IMR-90 (cell line): ENCODE results near the gene HMHB1. TPM values are rescaled to one million over a fixed set of nuclear protein-coding genes. Genes with fewer than 3 reads are reported as not detected.

Source experiments
- ATAC-seq: fragments of 200-7000 bp; cut with Tn5 transposase; 2 replicates; pipeline ENCODE4 v1.9.1; 2020; ENCODE audit warnings: low read depth, mild to moderate bottlenecking, moderate library complexity
- BruUV-seq: library from RNA; stranded (reverse); fragments of 400-500 nt; replicated peaks from 2 replicates; lab custom pipeline; 2021; lab: Mats Ljungman, UMichigan
- CTCF ChIA-PET: fragments of 300-600 bp; formaldehyde crosslinking; extraction: SDS; loops from one replicate; lab custom pipeline; 2021; ENCODE audit warnings: antibody characterized with exemption; lab: Yijun Ruan, JAX
- POLR2A ChIA-PET: fragments of 300-600 bp; sonication (Branson Sonifier 250); formaldehyde crosslinking; loops from one replicate; lab custom pipeline; 2022; ENCODE audit warnings: antibody characterized with exemption; ENCODE audit not compliant: unreplicated experiment; lab: Charles Lee
- DNase-seq: peaks from one replicate; pipeline ENCODE4 v3.0.0; 2013
- H2AFZ ChIP-seq: replicated peaks from 2 replicates; pipeline ENCODE3; 2013; ENCODE audit warnings: low read length, mild to moderate bottlenecking; ENCODE audit not compliant: poor library complexity
- H2AK5ac ChIP-seq: 2 replicates; pipeline ENCODE4 v1.6.1; 2013; ENCODE audit warnings: low read depth, low read length, inconsistent platforms
- H2AK9ac ChIP-seq: replicated peaks from 2 replicates; pipeline ENCODE3; 2013; ENCODE audit warnings: mild to moderate bottlenecking, low read depth, low read length, moderate library complexity; ENCODE audit not compliant: poor library complexity
- H2BK120ac ChIP-seq: 2 replicates; pipeline ENCODE4 v1.6.1; 2013; ENCODE audit warnings: low read depth, low read length, inconsistent platforms
- H2BK15ac ChIP-seq: 3 replicates; pipeline ENCODE4 v1.6.1; 2013; ENCODE audit warnings: low read depth, low read length, inconsistent platforms
- H2BK20ac ChIP-seq: 2 replicates; pipeline ENCODE4 v1.6.1; 2013; ENCODE audit warnings: low read depth, mild to moderate bottlenecking, inconsistent platforms, low read length, moderate library complexity
- H2BK5ac ChIP-seq: 2 replicates; pipeline ENCODE4 v1.6.1; 2013; ENCODE audit warnings: mild to moderate bottlenecking, low read depth, low read length, inconsistent platforms; ENCODE audit not compliant: poor library complexity, severe bottlenecking
- H3K14ac ChIP-seq: replicated peaks from 2 replicates; pipeline ENCODE4 v1.6.1; 2013; ENCODE audit warnings: low read depth, low read length, inconsistent platforms
- H3K18ac ChIP-seq: 2 replicates; pipeline ENCODE4 v1.6.1; 2013; ENCODE audit warnings: low read depth, low read length, control low read depth
- H3K23ac ChIP-seq: 2 replicates; pipeline ENCODE4 v1.6.1; 2013; ENCODE audit warnings: low read depth, low read length, inconsistent platforms
- H3K27ac ChIP-seq: 2 replicates; pipeline ENCODE4 v1.5.1; 2013; ENCODE audit warnings: mild to moderate bottlenecking, control low read depth, low read length; ENCODE audit not compliant: insufficient read depth
- H3K27me3 ChIP-seq: 2 replicates; pipeline ENCODE4 v1.6.1; 2013; ENCODE audit warnings: low read length; ENCODE audit not compliant: control insufficient read depth, insufficient read depth
- H3K36me3 ChIP-seq: 2 replicates; pipeline ENCODE4 v1.6.1; 2013; ENCODE audit warnings: low read length, mixed read lengths; ENCODE audit not compliant: control insufficient read depth, insufficient read depth
- H3K4ac ChIP-seq: 2 replicates; pipeline ENCODE4 v1.6.1; 2013; ENCODE audit warnings: low read depth, low read length, inconsistent platforms
- H3K4me1 ChIP-seq: 2 replicates; pipeline ENCODE4 v1.6.1; 2013; ENCODE audit warnings: low read length, mixed read lengths; ENCODE audit not compliant: control insufficient read depth, insufficient read depth
- H3K4me2 ChIP-seq: 2 replicates; pipeline ENCODE4 v1.6.1; 2013; ENCODE audit warnings: low read depth, mild to moderate bottlenecking, control low read depth, low read length, moderate library complexity
- H3K4me3 ChIP-seq: 2 replicates; pipeline ENCODE4 v1.5.1; 2013; ENCODE audit warnings: low read depth, mild to moderate bottlenecking, control low read depth, low read length, moderate library complexity; ENCODE audit not compliant: insufficient read depth
- H3K56ac ChIP-seq: 2 replicates; pipeline ENCODE4 v1.6.1; 2013; ENCODE audit warnings: low read length, inconsistent platforms; ENCODE audit not compliant: insufficient read depth; ENCODE audit errors: extremely low read depth
- H3K79me1 ChIP-seq, 2 experiments: 2 replicates each; pipeline ENCODE4 v1.6.1; 2013; ENCODE audit warnings: low read length in 2 of 2, inconsistent platforms in 1 of 2, low read depth in 1 of 2
- H3K9ac ChIP-seq: 2 replicates; pipeline ENCODE4 v1.6.1; 2013; ENCODE audit warnings: low read depth, low read length, control low read depth
- H3K9me1 ChIP-seq: 2 replicates; pipeline ENCODE4 v1.6.1; 2013; ENCODE audit warnings: low read length, inconsistent platforms; ENCODE audit not compliant: insufficient read depth
- H3K9me3 ChIP-seq: 2 replicates; pipeline ENCODE4 v1.6.1; 2013; ENCODE audit warnings: low read length; ENCODE audit not compliant: control insufficient read depth, insufficient read depth
- H4K20me1 ChIP-seq: 2 replicates; pipeline ENCODE4 v1.6.1; 2013; ENCODE audit warnings: low read length, inconsistent platforms; ENCODE audit not compliant: insufficient read depth
- H4K5ac ChIP-seq: 2 replicates; pipeline ENCODE4 v1.6.1; 2013; ENCODE audit warnings: mild to moderate bottlenecking, low read depth, low read length, control low read depth
- H4K8ac ChIP-seq, 2 experiments: 2 replicates each; pipeline ENCODE4 v1.6.1; 2013; ENCODE audit warnings: low read depth in 2 of 2, low read length in 2 of 2, control low read depth in 1 of 2, inconsistent platforms in 1 of 2
- H4K91ac ChIP-seq: 2 replicates; pipeline ENCODE4 v1.6.1; 2013; ENCODE audit warnings: low read depth, low read length, inconsistent platforms; ENCODE audit not compliant: insufficient read depth
- CEBPB ChIP-seq: IDR thresholded peaks from 2 replicates; pipeline ENCODE4 v1.6.1; 2012; ENCODE audit warnings: low read depth, low read length, improper control_type of control experiment
- CHD1 ChIP-seq: IDR thresholded peaks from 2 replicates; pipeline ENCODE4 v1.6.1; 2012; ENCODE audit warnings: low read depth, low read length, improper control_type of control experiment
- ELK1 ChIP-seq: fragments of 150-350 bp; IDR thresholded peaks from 2 replicates; pipeline ENCODE4 v1.6.1; 2016; ENCODE audit warnings: low read depth, mild to moderate bottlenecking, low read length, moderate library complexity, borderline replicate concordance
- FOS ChIP-seq: fragments of 150-350 bp; IDR thresholded peaks from 2 replicates; pipeline ENCODE4 v1.6.1; 2016; ENCODE audit warnings: low read depth, low read length
- MXI1 ChIP-seq: IDR thresholded peaks from 2 replicates; pipeline ENCODE4 v1.6.1; 2012; ENCODE audit warnings: low read depth, mild to moderate bottlenecking, low read length, moderate library complexity, borderline replicate concordance
- RCOR1 ChIP-seq: IDR thresholded peaks from 2 replicates; pipeline ENCODE4 v1.6.1; 2012; ENCODE audit warnings: mild to moderate bottlenecking, low read length, improper control_type of control experiment; ENCODE audit not compliant: insufficient replicate concordance
- WGBS, 2 experiments: methylation state at CpG; one replicate each; pipeline versions ENCODE4 v1.1.5 to v1.1.7; 2013; ENCODE audit warnings: missing lambda C conversion rate in 2 of 2; ENCODE audit not compliant: insufficient read length in 1 of 2; ENCODE audit errors: extremely low coverage in 2 of 2; 5-methylcytosine and 5-hydroxymethylcytosine counted together
- dilution Hi-C: fragments of 300-500 bp; cut with HindIII; formaldehyde crosslinking; loops from one replicate; pipeline ENCODE4 v1.14.3; 2018; ENCODE audit warnings: low sequenced_read_pairs; ENCODE audit not compliant: unreplicated experiment
- in situ Hi-C: fragments of 300-500 bp; cut with MboI; formaldehyde crosslinking; loops from 3 replicates; pipeline ENCODE4 v1.14.3; 2019; ENCODE audit warnings: low sequenced_read_pairs, inconsistent platforms, mixed read lengths
- intact Hi-C: fragments of 100-400 bp; cut with micrococcal nuclease; formaldehyde crosslinking; loops from 2 replicates; pipeline ENCODE4 v1.10.0; 2022
- polyA plus RNA-seq, 3 experiments: library from polyadenylated mRNA; depleted of rRNA; stranded (reverse); fragments of >200 nt; gene quantifications; 2 replicates each; pipeline ENCODE4 v1.2.3, GENCODE V29; 2012; ENCODE audit warnings: low replicate concordance in 1 of 3
- total RNA-seq: library from RNA; depleted of rRNA; stranded (reverse); fragments of >200 nt; gene quantifications from 2 replicates; pipeline ENCODE4 v1.2.3, GENCODE V29; 2012

Gene HMHB1
- total and polyA plus RNA-seq, 2 of the 4 experiments (the other 2 are of a cell fraction) = not detected

- Histone ChIP-seq H4K20me1 (no peaks in the 10 kb centered on the region), H2AFZ (no peak overlapping the region), H3K4ac (no peak overlapping the region), H3K27me3 (peaks cover 1% of the 10 kb centered on the region; the same call in 1 of the 2 replicates), H4K8ac (no peak overlapping the region), H2BK120ac (no peak overlapping the region), H3K27ac (no peak overlapping the region), H3K4me3 (no peak overlapping the region), H2BK20ac (no peak overlapping the region), H2BK15ac (no peak overlapping the region), H3K9ac (no peak overlapping the region), H2BK5ac (no peak overlapping the region), H3K79me1 (no peaks in the 10 kb centered on the region), H2AK5ac (no peak overlapping the region), H3K56ac (no peak overlapping the region), H2AK9ac (no peak overlapping the region), H3K4me2 (no peak overlapping the region), H3K36me3 (no peaks in the 10 kb centered on the region), H3K9me3 (no peaks in the 10 kb centered on the region), H3K18ac (no peak overlapping the region), H3K4me1 (no peaks in the 10 kb centered on the region), H4K5ac (no peak overlapping the region), H3K9me1 (no peaks in the 10 kb centered on the region), H4K91ac (no peak overlapping the region), H3K23ac (no peak overlapping the region), H3K14ac (no peak overlapping the region)
- ChIA-PET POLR2A (interaction anchor here (0.5 kb wide), 1 partner anchor 110 kb away, joined by 4 read pairs; no protein-coding TSS in a partner anchor), CTCF (no interaction called here)
- dilution Hi-C loops (no loop called here), in situ Hi-C loops (no loop called here), intact Hi-C loops (no loop called here)
- DNase-seq (no peak), ATAC-seq (no peak)
- BruUV-seq = no TSS peak
- no CpG with 5 or more reads among the region's 1 CpG for WGBS, 2 experiments
- TF ChIP-seq CHD1 (no peak), CEBPB (no peak), MXI1 (no peak), FOS (no peak), ELK1 (no peak), RCOR1 (no peak)
These were observed 48.2 kb downstream of the HMHB1 start for GRCh38 chr5:143860211-143860610.
